ENCODE measurements around the gene ITPKB. TPM values are rescaled to one million over a fixed set of nuclear protein-coding genes. Genes with fewer than 3 reads are reported as not detected.

The ITPKB gene
- total RNA-seq, 2 donors from 2014 or later, result 26.9 to 28.4 TPM

DNA sequence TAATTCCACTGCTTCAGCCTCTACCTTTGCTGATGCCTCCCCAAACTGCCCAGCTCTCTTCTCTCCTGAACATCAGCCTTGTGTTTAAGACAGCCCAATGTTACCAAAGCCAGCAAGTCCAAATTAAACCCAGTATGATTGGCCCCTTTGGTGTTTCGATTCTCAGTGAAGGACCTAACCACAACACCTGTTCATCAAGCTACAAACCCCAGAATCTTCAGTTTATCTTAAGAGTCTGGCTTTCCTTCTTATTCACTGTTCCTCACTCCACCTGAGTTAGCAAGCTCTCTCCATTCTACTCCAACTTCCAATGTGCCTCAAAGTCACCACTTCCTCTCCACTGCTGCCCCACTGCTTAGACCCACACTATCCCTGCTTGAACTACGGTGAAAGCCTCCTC is 25.5 kb upstream of the ITPKB start:
- DNase-seq (ENCODE audit: low spot score) (no peak), ATAC-seq (ENCODE audit: insufficient number of reproducible peaks, low FRiP score, low read depth) (no peak)
- no peak overlapping the region for H3K4me3 ChIP-seq
- H3K36me3 ChIP-seq, result no peaks in the 10 kb centered on the region
- no peaks in the 10 kb centered on the region for H3K9me3 ChIP-seq
- no peaks in the 10 kb centered on the region for H3K4me1 ChIP-seq (ENCODE audit: control insufficient read depth in 1 of 2, low read depth in 2 of 2)
- H3K27me3 ChIP-seq (replicated peaks; ENCODE audit: insufficient read depth), result no peaks in the 10 kb centered on the region
- H3K27ac ChIP-seq, result no peak overlapping the region
- TF ChIP-seq, protein P1, sequence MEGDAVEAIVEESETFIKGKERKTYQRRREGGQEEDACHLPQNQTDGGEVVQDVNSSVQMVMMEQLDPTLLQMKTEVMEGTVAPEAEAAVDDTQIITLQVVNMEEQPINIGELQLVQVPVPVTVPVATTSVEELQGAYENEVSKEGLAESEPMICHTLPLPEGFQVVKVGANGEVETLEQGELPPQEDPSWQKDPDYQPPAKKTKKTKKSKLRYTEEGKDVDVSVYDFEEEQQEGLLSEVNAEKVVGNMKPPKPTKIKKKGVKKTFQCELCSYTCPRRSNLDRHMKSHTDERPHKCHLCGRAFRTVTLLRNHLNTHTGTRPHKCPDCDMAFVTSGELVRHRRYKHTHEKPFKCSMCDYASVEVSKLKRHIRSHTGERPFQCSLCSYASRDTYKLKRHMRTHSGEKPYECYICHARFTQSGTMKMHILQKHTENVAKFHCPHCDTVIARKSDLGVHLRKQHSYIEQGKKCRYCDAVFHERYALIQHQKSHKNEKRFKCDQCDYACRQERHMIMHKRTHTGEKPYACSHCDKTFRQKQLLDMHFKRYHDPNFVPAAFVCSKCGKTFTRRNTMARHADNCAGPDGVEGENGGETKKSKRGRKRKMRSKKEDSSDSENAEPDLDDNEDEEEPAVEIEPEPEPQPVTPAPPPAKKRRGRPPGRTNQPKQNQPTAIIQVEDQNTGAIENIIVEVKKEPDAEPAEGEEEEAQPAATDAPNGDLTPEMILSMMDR (IDR thresholded peaks at IDR 0.05), result no peak

DNA sequence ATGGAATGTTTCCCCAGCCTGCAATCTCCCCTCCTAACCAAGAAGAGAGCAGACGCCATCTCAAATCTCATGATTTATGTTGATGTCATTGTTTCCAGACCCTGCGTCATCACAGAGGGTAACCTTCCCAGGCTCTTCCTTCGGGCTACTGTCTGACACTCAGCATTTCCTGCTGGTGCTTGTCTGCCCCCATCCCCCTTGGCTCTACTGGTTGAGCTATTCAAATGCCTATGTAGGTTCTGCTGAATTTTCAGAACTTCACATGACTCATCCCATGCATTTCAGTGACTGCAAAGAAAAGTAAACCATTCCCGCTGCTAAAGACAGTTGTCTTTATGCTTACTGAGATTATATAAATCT is 24.8 kb upstream of the ITPKB start:
- Histone ChIP-seq H3K27me3 (replicated peaks; ENCODE audit: insufficient read depth) (no peaks in the 10 kb centered on the region), H3K9me3 (no peaks in the 10 kb centered on the region), H3K36me3 (no peaks in the 10 kb centered on the region), H3K4me3 (no peak overlapping the region), H3K4me1 (ENCODE audit: control insufficient read depth in 1 of 2, low read depth in 2 of 2) (no peaks in the 10 kb centered on the region), H3K27ac (no peak overlapping the region)
- ATAC-seq (ENCODE audit: insufficient number of reproducible peaks, low FRiP score, low read depth), result no peak
- DNase-seq (ENCODE audit: low spot score), result no peak
- TF ChIP-seq, protein P1 (IDR thresholded peaks at IDR 0.05), result no peak

DNA sequence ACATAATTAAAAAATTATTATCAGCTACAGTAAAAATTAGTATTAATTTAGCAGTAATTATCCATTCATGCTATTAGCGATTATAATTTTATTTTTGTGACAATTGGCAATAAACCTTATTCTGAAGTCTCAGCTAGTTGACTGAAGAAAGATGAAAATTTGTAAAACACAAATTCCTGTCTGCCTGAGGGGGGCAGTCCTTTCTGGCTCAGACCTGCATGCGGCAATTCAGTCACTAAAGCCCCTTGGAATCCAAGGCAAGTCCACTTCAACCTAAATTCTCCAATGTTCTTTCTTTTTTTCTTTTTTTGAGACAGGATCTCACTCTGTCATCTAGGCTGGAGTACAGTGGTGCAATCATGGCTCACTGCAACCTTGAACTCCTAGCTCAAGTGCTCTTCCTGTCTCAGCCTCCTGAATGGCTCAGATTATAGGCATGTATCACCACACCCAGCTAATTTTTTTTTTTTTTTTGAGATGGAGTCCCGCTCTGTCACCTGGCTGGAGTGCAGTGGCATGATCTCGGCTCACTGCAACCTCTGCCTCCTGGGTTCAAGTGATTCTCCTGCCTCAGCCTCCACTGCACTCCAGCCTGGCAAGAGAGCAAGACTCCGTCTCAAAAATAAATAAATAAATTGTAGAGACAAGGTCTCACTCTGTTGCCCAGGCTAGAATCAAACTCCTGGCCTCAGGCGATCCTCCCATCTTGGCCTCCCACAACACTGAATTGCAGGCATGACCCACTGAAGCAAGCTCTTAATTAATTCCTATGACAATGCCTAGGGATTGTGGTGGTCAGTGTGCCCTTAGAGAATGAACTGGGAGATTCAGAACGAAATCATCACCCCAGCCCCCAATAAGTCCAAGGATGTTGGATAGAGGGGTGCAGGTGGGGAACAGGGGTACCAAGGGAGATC is 24.2 kb upstream of the ITPKB start:
- DNase-seq (ENCODE audit: low spot score), result no peak
- ATAC-seq (ENCODE audit: insufficient number of reproducible peaks, low FRiP score, low read depth), result no peak

DNA sequence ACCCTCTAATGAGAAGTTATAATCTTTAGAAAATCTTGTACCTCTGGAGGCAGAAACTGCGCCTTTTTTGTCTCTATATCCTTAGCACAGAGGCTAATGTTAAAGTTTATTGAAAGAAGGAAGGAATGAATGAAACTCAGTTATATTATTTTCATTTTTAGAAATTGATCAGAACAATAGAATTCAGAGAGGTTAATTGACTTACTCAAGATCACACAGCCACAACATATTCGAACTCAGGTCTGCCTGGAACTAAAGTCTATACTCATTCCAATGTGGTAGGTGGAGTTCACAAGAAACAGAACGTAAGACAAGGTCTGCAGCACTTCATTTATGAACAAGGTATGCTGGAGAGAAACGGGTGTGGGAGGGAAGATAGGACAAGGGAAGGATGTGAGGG is 23.0 kb upstream of the ITPKB start:
- ATAC-seq (ENCODE audit: insufficient number of reproducible peaks, low FRiP score, low read depth) (no peak), DNase-seq (ENCODE audit: low spot score) (no peak)
- TF ChIP-seq, protein P1 (IDR thresholded peaks at IDR 0.05), result no peak
- Histone ChIP-seq H3K4me1 (ENCODE audit: control insufficient read depth in 1 of 2, low read depth in 2 of 2) (no peaks in the 10 kb centered on the region), H3K9me3 (no peaks in the 10 kb centered on the region), H3K27me3 (replicated peaks; ENCODE audit: insufficient read depth) (no peaks in the 10 kb centered on the region), H3K27ac (no peak overlapping the region), H3K36me3 (no peaks in the 10 kb centered on the region), H3K4me3 (no peak overlapping the region)

More for the DNA sequence above, 24.2 kb upstream of the ITPKB start:
- no peaks in the 10 kb centered on the region for H3K27me3 ChIP-seq (replicated peaks; ENCODE audit: insufficient read depth)
- no peaks in the 10 kb centered on the region for H3K4me1 ChIP-seq (ENCODE audit: control insufficient read depth in 1 of 2, low read depth in 2 of 2)
- no peak overlapping the region for H3K27ac ChIP-seq
- TF ChIP-seq, protein P1 (IDR thresholded peaks at IDR 0.05), result no peak
- H3K36me3 ChIP-seq, result no peaks in the 10 kb centered on the region
- no peaks in the 10 kb centered on the region for H3K9me3 ChIP-seq
- H3K4me3 ChIP-seq, result no peak overlapping the region

DNA sequence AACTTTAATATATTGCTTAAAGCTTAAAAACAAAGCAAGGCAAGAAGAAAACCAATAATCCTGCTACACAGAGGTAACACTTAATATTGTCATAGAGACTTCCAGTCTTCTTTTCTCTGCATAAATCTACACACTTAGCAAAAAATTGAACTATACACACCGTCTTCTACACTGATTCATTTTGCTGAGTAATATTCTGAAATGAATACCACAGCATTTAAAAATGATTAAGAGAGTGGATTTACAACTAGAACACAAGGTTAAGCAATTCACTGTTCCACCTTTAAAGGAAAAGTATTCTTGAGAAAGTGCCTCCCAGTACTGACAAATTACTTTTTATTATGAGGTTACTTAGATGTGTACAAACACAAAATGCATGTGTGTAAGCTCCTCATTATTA is 22.2 kb upstream of the ITPKB start:
- DNase-seq (ENCODE audit: low spot score), result no peak
- no peaks in the 10 kb centered on the region for H3K9me3 ChIP-seq
- no peaks in the 10 kb centered on the region for H3K27me3 ChIP-seq (replicated peaks; ENCODE audit: insufficient read depth)
- no peak for ATAC-seq (ENCODE audit: insufficient number of reproducible peaks, low FRiP score, low read depth)
- H3K36me3 ChIP-seq, result no peaks in the 10 kb centered on the region
- TF ChIP-seq, protein P1 (IDR thresholded peaks at IDR 0.05), result no peak
- H3K4me3 ChIP-seq, result no peak overlapping the region
- H3K27ac ChIP-seq, result no peak overlapping the region
- H3K4me1 ChIP-seq (ENCODE audit: control insufficient read depth in 1 of 2, low read depth in 2 of 2), result no peaks in the 10 kb centered on the region

All from thoracic aorta (tissue), 2 donors.